ENCODE results near the gene PSMD5.

Gene PSMD5

GRCh38 chr9:120875195-120875565 is 32.5 kb upstream of the PSMD5 start:
- DNase-seq (ENCODE audit: low spot score), result no peak

- no peak for DNase-seq (ENCODE audit: low spot score)
Measured at GRCh38 chr9:120874226-120875194, 31.8 kb upstream of the PSMD5 start.

- DNase-seq (ENCODE audit: low spot score), result no peak
Measured at GRCh38 chr9:120873512-120873911, 30.8 kb upstream of the PSMD5 start.

DNA sequence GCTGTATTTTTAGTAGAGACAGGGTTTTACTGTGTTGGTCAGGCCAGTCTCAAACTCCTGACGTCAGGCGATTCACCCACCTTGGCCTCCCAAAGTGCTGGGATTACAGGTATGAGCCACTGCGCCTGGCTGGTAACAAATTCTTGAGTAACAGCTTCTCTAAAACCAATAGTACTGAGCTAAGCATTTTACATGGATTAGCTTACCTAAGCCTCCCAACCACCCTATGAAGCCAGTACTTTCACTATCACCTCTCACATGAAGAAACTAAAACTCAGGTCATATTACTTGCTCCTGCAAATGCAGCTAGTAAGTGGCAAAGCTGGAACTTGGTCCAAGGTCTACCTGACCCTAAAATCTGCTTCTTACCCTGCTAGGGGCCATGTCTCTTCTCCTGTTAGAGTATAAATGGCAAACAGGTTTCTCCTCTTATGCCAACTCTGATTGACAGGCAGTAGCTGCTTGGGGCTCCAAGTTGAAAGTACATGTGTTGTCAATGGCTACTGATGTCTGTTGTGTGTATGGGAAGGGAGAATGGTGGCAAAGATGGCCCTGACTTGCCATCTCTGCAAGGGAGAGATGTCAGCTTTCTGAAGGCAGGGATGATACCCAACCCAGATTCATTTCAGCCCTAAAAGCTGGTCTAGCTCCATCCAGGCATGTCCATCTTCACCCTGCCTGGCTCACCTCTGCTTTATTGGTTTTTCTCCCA is 30.2 kb upstream of the PSMD5 start:
- no peak for DNase-seq (ENCODE audit: low spot score)

DNA sequence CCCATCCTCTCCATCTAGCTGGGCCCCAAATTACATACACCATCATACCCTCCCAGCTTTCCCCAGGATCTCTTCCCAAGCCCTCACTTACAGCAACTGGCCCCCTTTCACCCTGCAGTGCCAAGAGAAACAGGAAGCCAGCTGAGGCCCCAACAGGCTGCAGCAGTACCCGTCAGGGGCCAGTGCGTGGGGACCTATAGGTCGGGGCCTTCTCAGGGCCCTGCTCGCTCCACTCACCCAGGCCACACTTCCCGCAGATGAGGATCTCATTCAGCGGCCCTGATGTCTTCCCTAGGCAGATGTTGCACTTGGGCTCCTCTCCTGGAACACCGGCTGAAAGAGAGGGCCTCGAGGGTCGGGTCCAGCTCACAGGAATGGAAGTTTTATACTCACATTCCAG is 27.5 kb upstream of the PSMD5 start:
- no peak for DNase-seq (ENCODE audit: low spot score)

DNA sequence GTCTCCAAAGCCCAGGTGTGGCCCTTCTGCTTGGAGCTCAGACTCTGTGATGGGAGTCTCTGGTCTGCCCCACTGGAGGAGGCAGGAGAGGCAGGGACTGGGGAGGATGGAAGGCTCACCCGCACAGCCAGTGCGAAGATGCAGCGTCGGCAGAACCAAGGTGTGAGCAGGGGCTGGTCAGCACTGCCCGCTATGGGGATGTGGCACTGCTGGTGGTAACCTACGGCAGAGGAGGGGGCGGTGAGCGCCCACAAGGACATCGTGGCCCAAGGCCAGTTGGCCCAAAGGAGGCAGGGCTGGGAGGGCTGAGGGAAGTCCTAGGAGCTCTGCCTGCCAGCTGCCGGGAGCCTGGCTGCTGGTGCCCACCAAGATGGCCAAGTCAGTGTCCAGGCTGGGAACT is 27.0 kb upstream of the PSMD5 start:
- DNase-seq (ENCODE audit: low spot score), result no peak

- no peak for DNase-seq (ENCODE audit: low spot score)
Measured at GRCh38 chr9:120869360-120869687, 26.6 kb upstream of the PSMD5 start.

DNA sequence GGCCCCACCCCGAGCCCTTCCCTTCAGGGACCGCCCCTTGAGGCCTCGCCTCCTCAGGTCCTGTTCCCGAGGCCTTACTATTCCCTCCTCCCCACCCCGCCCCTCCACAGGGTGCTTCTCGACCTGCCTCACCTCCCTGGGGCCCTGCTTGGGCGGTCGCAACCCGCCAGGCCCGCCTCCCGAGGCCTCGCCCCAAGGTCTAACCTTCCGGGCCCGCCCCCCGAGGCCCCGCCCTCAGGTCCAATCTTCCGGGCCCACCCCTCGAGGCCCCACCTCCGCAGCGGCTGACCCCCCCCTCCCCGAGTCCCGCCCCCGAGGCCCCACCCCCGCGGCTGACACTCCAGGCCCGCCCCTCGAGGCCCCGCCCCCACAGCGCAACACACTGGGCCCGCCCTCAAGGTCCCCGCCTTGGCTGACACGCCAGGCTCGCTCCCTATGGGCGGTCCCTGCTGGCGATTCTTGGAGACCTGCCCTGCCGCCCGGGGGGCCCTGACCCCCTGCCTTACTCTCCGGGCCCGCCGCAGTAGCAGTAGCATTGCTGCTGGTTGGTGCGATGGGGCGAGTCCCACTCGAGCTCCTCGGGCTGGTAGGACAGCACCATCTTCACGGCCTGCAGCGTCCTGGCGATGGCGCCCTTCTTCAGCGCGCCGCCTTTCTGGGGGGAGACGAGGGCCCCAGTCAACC is 26.1 kb upstream of the PSMD5 start:
- peak; percentile 91 for DNase-seq (ENCODE audit: low spot score)

DNA sequence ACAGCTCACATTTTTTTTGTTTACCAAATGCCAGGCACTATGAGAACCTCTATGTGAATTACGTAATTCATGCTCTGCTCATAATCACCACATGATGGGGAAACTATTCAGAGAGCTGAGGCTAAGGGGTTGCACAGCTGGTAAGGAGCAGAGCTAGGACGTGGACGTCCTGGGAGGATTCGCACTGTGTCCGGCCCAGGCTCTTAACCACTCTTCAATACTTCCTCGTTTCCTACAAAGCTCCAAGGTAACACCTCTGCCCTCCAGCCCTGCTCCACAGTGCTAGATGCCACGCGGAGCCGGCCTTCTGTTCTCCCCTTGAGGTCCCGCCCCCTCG is 25.6 kb upstream of the PSMD5 start:
- DNase-seq (ENCODE audit: low spot score), result no peak

- no peak for DNase-seq (ENCODE audit: low spot score)
Measured at GRCh38 chr9:120867676-120868338, 25.1 kb upstream of the PSMD5 start.

DNA sequence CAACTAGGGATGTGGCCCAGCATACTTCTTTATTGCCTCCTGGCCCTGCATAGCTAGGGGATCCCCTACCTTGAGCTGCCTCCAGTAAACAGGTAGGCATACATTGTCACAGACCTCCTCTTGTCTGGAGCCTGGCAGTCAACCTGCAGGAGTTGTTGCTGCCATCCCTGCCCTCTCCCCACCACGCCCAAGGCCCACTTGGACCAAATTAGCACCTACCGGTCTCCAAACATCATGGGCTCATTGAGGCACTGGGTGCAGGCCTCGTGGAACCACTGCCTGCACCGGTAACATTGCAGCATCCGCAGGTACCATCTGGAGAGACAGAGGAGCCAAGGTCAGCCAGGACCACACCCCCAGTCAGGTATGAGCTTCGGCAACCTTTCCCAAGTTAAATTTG is 23.9 kb upstream of the PSMD5 start:
- DNase-seq (ENCODE audit: low spot score), result no peak

DNA sequence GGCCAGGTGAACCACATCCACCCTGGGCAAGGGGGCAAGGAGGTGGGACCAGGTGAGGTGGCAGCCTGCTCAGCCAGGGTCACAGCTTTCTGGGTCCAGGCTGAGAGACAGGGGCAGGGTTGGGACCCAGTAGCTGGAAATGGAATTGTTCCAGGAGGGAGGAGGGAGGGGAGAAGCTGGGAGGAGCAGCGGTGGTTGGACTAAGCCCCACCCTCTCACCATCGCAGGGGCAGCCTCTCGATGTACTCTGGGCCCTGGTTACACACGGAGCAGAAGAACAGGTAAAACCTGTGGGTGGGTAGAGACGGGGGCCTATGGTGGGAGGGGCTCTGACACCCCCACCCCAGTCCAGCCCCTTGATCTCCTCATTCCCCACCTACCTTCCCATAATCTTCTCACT is 23.1 kb upstream of the PSMD5 start:
- no peak for DNase-seq (ENCODE audit: low spot score)

DNA sequence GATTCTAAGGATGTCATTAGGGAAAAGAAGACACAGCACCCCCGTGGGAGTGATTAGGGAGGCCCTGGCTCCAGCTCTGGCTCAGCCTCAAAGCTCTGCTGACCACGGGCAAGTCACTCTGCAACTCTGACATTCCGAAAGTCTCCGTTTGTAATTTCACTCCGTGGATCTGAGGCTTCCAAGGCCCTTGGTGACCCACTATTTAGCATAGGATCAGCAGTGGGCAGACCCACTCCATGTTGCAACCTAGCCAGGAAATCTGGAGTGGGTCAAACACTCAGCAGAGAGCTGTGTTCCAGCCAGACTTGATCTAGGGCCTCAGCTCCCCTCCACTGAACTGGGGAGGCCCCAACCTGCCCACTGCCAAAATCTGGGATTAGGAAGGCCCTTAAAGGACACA is 22.5 kb upstream of the PSMD5 start:
- DNase-seq (ENCODE audit: low spot score), result no peak

GRCh38 chr9:120864719-120865118 is 22.0 kb upstream of the PSMD5 start:
- DNase-seq (ENCODE audit: low spot score), result no peak

DNA sequence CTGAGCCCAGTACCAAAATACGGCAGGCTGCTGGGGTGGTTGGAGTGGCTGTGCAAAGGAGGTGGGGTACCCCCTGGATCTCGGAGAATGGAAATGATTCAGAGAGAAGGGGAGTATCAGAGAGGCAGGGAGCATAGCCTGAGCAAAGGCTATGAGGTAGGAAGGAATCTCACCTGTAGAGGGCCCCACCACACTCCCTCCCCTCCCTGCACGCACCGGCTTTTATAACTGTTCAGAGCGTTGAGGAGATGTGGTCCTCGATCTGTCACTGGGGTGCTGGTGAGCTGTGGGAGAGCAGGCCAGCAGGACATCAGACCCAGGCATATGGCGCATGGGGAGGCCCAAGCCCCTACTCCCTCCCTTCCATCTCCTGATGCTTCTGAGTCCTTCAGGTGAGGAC is 21.1 kb upstream of the PSMD5 start:
- DNase-seq (ENCODE audit: low spot score), result peak; percentile 55

- no peak for DNase-seq (ENCODE audit: low spot score)
Measured at GRCh38 chr9:120862452-120862851, 19.7 kb upstream of the PSMD5 start.

DNA sequence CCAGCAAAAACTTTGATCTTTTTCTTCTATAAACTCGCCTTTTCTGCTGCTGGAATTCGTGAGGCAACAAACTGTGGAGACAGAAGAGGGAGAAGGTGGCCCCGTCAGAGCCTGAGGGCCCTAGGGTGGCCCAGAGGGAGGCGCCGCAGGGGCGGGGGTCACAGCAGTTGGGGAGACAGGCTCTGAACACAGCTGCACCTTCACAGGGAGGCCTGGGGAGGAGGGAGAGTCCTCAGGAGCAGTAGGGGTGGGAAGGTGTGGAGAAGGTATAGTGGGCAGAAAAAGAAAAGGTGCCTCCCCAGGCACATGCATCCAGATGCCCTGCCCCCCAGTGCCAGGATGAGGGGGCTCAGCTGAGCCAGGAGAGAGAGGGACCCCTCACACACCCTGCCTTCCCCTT is 19.2 kb upstream of the PSMD5 start:
- DNase-seq (ENCODE audit: low spot score), result no peak

DNA sequence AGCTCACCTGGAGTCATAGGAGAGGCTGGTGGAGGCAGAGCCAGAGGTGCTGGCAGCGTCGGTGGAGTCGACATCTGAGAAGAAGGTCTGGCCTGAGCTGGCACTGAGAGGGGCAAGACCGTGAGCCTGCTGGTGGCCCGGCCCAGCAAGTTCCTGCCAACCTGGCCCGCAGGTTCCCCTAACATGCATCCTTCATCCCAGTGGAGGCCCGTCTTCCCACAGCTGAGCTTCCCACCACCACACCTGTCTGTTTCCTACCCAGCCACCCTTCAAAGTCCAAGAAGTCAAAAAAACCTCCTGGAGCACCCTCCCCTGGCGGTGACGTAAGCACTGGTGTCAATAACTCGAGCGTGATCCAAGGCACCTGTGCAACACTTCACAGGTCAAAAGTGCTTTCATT is 17.4 kb upstream of the PSMD5 start:
- DNase-seq (ENCODE audit: low spot score), result no peak

GRCh38 chr9:120859361-120859760 is 16.6 kb upstream of the PSMD5 start:
- DNase-seq (ENCODE audit: low spot score), result no peak

DNA sequence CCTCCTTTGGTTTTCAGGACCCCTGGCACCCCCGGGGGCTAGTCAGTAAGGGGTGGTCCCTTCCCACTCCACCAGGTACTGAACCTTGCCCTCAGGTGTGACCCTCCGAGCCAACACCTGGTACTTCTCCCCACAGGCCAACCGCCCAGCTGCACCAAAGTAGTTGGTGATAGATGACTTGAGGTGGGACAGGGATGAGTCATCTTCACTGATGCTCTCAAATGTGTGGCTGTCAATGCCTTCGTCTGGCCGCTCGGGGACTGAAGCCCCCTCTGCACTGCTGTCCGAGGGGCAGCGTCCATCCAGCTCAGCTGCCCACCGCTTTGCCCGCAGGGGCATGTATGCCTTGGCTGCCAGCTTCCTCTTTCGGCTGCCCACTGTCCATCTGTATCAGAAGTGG is 15.2 kb upstream of the PSMD5 start:
- DNase-seq (ENCODE audit: low spot score), result no peak

- no peak for DNase-seq (ENCODE audit: low spot score)
Measured at GRCh38 chr9:120857481-120857880, 14.8 kb upstream of the PSMD5 start.

GRCh38 chr9:120856700-120857099 is 14.0 kb upstream of the PSMD5 start:
- no peak for DNase-seq (ENCODE audit: low spot score)

All from HuH-7 (cell line).